Measurements from ENCODE around the gene RANBP10. TPM values are rescaled to one million over a fixed set of nuclear protein-coding genes. Genes with fewer than 3 reads are reported as not detected.

RANBP10 gene
- total RNA-seq, 1 donor from 2014 or later = 21.7 TPM

- no peak overlapping the region for H3K4me3 Mint-ChIP-seq
- DNase-seq (ENCODE audit: low read depth, low spot score) = no peak
- H3K36me3 Mint-ChIP-seq (ENCODE audit: low read depth) = peaks cover 5% of the 10 kb centered on the region
- no peaks in the 10 kb centered on the region for H3K4me1 Mint-ChIP-seq
- no peaks in the 10 kb centered on the region for H3K27me3 Mint-ChIP-seq (ENCODE audit: low read depth)
- TF ChIP-seq, protein P1, sequence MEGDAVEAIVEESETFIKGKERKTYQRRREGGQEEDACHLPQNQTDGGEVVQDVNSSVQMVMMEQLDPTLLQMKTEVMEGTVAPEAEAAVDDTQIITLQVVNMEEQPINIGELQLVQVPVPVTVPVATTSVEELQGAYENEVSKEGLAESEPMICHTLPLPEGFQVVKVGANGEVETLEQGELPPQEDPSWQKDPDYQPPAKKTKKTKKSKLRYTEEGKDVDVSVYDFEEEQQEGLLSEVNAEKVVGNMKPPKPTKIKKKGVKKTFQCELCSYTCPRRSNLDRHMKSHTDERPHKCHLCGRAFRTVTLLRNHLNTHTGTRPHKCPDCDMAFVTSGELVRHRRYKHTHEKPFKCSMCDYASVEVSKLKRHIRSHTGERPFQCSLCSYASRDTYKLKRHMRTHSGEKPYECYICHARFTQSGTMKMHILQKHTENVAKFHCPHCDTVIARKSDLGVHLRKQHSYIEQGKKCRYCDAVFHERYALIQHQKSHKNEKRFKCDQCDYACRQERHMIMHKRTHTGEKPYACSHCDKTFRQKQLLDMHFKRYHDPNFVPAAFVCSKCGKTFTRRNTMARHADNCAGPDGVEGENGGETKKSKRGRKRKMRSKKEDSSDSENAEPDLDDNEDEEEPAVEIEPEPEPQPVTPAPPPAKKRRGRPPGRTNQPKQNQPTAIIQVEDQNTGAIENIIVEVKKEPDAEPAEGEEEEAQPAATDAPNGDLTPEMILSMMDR (conservative IDR thresholded peaks at IDR 0.05) = no peak
- no peaks in the 10 kb centered on the region for H3K9me3 Mint-ChIP-seq
- no peak overlapping the region for H3K27ac Mint-ChIP-seq (ENCODE audit: unreplicated experiment)
Observed at GRCh38 chr16:67726106-67727034, 80.0 kb downstream of the RANBP10 start.

DNA sequence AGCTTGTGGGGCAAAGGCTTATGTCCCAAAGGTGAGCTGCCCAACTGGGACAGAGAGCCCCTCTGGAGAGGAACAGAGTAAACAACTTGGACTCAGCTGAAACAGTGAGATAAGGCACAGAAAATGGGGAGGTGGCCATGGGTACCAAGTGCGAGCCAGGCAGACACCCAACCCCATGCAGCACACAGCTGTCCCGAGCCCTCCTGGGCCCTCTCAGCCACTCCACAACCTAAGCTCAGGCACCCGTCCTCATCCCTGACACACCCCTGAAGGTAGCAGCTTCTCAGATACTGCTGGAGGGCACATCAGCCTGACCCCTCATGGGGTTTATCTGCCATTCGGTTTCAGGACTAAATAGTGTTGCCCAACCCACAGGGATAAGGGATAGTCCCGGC lies 82.5 kb downstream of the RANBP10 start:
- peaks cover 3% of the 10 kb centered on the region for H3K27me3 Mint-ChIP-seq (ENCODE audit: low read depth)
- H3K9me3 Mint-ChIP-seq = no peaks in the 10 kb centered on the region
- H3K4me1 Mint-ChIP-seq = peaks cover 13% of the 10 kb centered on the region

DNA sequence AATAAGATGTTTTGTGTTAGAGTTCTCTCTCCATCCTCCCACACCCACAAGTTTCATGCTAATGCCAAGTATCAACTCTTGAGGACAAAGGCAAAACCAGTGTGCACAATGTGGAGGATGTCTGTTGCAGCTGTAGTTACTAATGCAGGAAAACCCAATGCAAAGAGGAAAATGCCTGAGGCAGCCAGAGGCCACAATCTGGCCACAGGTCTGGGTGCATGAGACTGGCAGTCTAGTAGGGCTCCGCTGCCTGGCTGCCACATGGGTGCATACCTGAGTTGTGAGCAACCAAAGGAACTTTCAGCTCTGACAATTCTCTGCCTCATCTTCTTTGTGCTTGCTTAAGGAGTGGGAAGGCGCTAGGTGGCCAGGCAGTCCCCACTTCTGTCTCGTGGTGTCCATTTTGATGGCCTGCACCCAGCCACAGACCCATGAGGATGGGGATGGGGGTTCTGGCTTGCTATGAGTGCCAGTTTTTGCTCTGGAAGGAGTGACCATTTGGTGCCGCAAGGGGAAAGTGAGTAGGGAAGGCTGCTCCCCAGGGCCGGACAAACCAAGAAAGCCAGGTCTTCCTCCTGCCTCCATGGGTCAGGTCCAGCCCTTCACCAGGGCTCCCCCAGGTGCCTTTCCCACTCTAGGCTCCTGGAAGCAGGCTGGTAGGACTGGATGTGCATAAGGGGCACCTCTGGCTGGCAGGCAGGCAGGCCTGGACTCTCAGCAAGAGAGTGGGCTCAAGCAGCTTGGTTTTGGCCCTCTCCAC lies 83.0 kb downstream of the RANBP10 start:
- peaks cover 3% of the 10 kb centered on the region for H3K27me3 Mint-ChIP-seq (ENCODE audit: low read depth)
- H3K4me3 Mint-ChIP-seq = no peak overlapping the region
- peaks cover 19% of the 10 kb centered on the region for H3K4me1 Mint-ChIP-seq
- H3K27ac Mint-ChIP-seq (ENCODE audit: unreplicated experiment) = no peak overlapping the region
- no peaks in the 10 kb centered on the region for H3K36me3 Mint-ChIP-seq (ENCODE audit: low read depth)
- no peak for DNase-seq (ENCODE audit: low read depth, low spot score)
- no peaks in the 10 kb centered on the region for H3K9me3 Mint-ChIP-seq
- TF ChIP-seq, protein P1 (conservative IDR thresholded peaks at IDR 0.05) = no peak

More for the DNA sequence above, 82.5 kb downstream of the RANBP10 start:
- TF ChIP-seq, protein P1 (conservative IDR thresholded peaks at IDR 0.05) = no peak
- H3K4me3 Mint-ChIP-seq = no peak overlapping the region
- no peak for DNase-seq (ENCODE audit: low read depth, low spot score)
- H3K36me3 Mint-ChIP-seq (ENCODE audit: low read depth) = no peaks in the 10 kb centered on the region
- H3K27ac Mint-ChIP-seq (ENCODE audit: unreplicated experiment) = no peak overlapping the region

GRCh38 chr16:67720236-67720635 lies 86.1 kb downstream of the RANBP10 start:
- DNase-seq (ENCODE audit: low read depth, low spot score) = no peak
- Mint-ChIP-seq H3K27me3 (ENCODE audit: low read depth) (peaks cover 3% of the 10 kb centered on the region), H3K4me1 (peaks cover 33% of the 10 kb centered on the region), H3K9me3 (no peaks in the 10 kb centered on the region), H3K27ac (ENCODE audit: unreplicated experiment) (no peak overlapping the region), H3K4me3 (peak overlapping the region; percentile 96), H3K36me3 (ENCODE audit: low read depth) (no peaks in the 10 kb centered on the region)
- TF ChIP-seq, protein P1 (conservative IDR thresholded peaks at IDR 0.05) = no peak

DNA sequence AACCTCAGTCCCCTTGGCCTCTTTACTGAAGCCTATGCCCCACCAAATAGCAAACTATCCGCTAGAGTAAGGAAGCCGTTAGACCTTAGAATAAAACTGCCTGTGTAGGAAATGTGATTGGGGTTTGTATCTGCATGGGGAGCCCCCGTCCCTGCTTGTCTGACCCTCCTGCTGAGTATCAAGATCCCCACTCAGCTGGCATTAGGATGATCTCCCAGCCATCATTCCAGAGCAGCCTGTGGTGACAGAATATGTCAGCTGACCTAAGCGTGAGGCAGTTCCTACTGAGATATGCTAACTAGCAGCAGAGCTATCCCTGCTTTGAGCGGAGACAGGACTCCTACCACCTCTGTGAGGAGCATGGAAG lies 86.6 kb downstream of the RANBP10 start:
- peak; percentile 9 for DNase-seq (ENCODE audit: low read depth, low spot score)
- peaks cover 33% of the 10 kb centered on the region for H3K4me1 Mint-ChIP-seq
- no peaks in the 10 kb centered on the region for H3K36me3 Mint-ChIP-seq (ENCODE audit: low read depth)
- peak overlapping the region; percentile 96 for H3K4me3 Mint-ChIP-seq
- TF ChIP-seq, protein P1 (conservative IDR thresholded peaks at IDR 0.05) = no peak
- H3K27me3 Mint-ChIP-seq (ENCODE audit: low read depth) = peaks cover 3% of the 10 kb centered on the region
- H3K27ac Mint-ChIP-seq (ENCODE audit: unreplicated experiment) = peak overlapping the region; percentile 96
- H3K9me3 Mint-ChIP-seq = no peaks in the 10 kb centered on the region
